WI38 (cell line): ENCODE results near the gene YAF2.
A peak's percentile ranks its signal among the peaks of the same experiment; 100 is the strongest.

Source experiments
- H3K4me3 ChIP-seq: 2 replicates; pipeline ENCODE4 v1.5.1; 2011; ENCODE audit warnings: low read depth, mild to moderate bottlenecking, control low read depth, low read length
- TF ChIP-seq, protein P1 (sequence below): IDR thresholded peaks from 2 replicates; pipeline ENCODE4 v1.5.1; 2012; ENCODE audit warnings: low read depth, mild to moderate bottlenecking, control low read depth, low read length

YAF2 gene

DNA sequence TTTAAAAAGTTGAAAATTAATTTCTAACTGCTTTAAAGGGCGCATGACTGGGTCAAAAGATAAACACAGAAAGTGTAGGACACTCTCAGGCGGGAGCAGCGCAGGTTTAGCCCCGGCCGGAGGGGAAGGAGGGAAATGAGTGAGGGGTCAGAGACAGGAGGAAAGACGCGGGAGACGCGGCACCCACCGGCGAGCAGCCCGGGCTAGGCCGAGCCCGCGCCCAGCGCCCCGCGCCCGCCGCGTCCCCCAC, 94.0 kb downstream of the YAF2 start:
- H3K4me3 ChIP-seq: peak overlapping the region; percentile 72
- TF ChIP-seq, protein P1, sequence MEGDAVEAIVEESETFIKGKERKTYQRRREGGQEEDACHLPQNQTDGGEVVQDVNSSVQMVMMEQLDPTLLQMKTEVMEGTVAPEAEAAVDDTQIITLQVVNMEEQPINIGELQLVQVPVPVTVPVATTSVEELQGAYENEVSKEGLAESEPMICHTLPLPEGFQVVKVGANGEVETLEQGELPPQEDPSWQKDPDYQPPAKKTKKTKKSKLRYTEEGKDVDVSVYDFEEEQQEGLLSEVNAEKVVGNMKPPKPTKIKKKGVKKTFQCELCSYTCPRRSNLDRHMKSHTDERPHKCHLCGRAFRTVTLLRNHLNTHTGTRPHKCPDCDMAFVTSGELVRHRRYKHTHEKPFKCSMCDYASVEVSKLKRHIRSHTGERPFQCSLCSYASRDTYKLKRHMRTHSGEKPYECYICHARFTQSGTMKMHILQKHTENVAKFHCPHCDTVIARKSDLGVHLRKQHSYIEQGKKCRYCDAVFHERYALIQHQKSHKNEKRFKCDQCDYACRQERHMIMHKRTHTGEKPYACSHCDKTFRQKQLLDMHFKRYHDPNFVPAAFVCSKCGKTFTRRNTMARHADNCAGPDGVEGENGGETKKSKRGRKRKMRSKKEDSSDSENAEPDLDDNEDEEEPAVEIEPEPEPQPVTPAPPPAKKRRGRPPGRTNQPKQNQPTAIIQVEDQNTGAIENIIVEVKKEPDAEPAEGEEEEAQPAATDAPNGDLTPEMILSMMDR: no peak

DNA sequence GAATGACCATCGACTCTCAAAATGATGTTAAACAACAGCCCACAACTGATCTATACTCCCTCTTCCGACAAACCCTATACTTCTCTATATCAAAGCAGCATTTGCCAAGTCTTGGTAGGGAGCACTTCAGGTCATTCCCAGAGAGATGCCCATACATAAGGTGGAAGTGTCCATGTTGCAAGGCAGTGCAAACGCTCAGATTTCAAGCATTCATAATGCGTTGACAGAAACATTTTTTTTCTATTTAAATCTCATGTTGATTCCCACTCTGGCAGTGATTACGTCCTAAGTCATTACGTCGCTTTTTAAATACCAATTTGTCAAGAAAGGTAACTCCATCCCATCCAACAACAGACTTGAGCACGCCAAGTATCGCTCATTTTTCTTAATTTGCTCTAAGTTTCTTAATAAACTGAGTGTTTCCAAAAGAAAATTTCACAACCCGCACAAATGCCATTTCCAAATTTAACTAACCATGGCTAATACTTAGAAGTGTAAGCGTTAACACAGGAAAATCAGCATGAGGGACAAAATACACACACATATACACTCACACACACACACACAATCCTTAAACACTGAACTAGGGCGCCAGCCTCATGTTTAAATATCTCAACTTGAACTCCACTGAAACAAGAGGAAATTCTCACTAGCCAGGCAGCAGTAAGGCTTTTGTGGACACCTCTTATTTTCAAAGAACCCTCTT, 94.4 kb downstream of the YAF2 start:
- TF ChIP-seq, protein P1: no peak
- peak overlapping the region; percentile 72 for H3K4me3 ChIP-seq

DNA sequence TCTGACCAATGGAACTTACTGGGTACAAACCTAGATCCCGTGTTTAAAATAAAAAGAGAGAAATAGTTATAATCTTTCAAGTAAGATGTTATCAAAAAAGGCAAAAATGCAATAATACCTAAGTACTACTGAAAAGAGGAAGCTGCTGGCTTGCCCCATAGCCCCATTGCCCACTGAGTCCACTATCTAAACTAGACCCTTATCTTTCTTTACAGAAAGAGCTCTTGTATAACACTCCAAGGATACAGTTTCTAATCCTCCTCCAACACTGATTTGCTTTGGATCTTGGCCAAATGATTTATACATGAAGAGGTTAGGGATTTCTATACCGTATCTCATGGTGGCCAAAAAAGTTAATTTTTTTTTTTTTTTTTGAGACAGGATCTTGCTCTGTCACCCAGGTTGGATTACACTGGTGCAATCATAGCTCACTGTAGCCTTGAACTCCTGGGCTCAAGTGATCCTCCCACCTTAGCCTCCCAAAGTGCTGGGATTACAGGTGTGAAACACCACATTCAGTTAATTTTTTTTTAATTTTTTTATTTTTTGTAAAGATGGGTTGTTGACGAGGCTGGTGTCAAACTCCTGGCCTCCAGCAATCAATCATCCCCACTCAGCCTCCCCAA, 96.0 kb downstream of the YAF2 start:
- TF ChIP-seq, protein P1: no peak
- no peak overlapping the region for H3K4me3 ChIP-seq

DNA sequence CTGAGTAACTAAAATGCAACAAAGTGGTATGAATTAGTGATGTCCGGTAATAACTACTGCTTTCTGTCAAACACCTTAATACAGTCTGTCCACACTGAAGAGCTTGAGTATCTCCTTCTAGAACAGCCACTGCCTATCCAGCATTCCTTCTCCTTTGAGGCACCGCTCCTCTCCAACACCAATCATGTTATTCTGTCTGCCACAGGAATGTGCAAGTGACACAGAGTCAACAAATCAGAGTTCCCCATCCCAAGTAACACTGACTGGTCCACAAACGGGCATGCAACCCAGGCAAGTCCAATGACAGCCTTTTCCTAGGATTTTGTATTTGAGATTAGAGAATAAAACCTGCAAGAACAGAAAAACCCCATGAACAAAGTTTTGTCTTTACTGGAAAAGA, 97.1 kb downstream of the YAF2 start:
- no peak overlapping the region for H3K4me3 ChIP-seq
- TF ChIP-seq, protein P1: no peak

DNA sequence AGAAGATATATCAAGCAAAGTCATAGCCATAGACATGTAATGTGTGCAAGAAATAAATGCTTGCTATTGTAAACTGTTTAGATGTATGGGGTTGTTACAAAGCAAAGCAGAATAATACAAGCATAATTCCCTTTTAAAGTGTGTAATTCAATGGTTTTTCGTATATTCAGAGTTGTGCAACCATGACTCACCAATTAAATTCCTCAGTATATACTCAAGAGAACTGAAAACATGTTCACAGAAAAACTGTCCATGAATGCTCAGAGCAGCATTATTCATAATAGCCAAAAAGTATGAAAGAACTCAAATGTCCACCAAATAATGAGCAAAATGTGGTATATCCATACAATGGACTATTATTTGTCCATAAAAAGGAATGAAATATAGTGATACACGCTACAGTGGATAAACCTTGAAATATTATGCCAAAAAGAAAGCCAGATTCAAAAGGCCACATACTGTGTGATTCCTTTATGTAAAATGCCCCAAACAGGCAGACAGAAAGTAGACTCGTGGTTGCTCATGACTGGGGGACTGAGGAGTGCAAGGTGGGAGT, 102.7 kb downstream of the YAF2 start:
- H3K4me3 ChIP-seq: no peak overlapping the region
- TF ChIP-seq, protein P1: no peak

DNA sequence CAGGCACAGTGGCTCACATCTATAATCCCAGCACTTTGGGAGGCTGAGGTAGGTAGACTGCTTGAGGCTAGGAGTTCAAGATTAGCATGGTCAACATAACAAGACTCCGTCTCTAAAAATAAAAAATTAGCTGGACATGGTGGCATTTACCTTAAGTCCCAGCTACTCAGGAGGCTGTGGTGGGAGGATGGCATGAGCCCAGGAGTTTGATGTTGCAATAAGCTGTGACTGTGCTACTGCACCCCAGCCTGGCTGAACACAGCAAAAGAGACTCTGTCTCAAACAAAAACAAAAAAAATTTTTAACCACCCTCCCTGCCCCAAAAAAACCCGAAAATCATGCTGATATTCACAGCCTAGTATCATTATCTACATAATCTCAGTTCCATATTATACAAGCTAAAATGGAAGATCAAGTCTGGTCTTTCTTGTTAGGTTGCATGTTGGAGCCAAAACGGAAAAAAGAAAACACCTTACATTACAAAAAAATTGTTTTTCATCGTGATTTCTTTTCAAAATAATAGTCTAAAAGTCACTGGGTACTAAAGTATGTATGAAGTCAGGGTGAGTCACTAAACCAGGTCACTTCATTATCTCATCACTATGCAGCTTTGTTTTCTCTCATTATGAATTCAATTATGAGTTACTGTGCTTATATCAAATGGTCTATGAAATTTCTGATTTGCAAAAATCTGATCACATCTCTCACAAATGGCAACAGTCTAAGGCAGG, 107.2 kb downstream of the YAF2 start:
- peak overlapping the region; percentile 17; the same call in 1 of the 2 replicates for H3K4me3 ChIP-seq
- TF ChIP-seq, protein P1: no peak

DNA sequence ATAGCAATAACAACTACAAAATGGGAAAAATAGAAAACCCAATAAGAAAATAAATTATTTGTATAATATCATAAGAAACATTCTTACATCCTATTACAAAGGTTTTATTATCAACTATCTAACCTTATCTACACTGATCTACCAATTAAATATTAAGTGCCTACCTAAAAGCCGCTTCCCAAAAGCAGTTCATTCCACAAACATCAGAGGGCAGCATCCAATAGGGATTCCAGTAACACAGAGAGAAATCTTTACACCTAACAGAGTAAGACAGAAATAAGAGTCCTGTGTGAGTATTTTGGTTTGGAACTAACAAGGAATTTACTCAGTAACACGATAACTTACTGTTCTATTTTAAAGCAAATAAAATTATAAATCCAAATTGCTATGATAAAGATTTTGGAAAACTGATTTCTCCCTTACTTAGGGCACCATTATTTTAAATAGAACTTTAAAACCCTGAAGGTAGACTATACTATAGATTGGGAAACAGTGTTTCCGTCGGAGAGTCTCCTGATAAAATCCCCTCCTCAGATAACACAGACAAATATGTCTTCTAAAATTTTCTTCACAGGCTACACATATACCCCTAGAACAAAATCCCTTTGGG, 108.3 kb downstream of the YAF2 start:
- H3K4me3 ChIP-seq: no peak overlapping the region
- TF ChIP-seq, protein P1: peak; percentile 68
